Activated T-cell treated with anti-CD3 and anti-CD28 coated beads, Interleukin-2, amount 50 U/mL, for 4 hours (primary cell): ENCODE measurements around the gene QDPR. TPM values are rescaled to one million over a fixed set of nuclear protein-coding genes. Genes with fewer than 3 reads are reported as not detected.
"Not testable (repeated sequence)": the region's sequence is repeated elsewhere in the genome, so short reads cannot be mapped to it uniquely, and the experiment has no call there.

ENCODE experiments used
- ATAC-seq, 2 donors: fragments of 200-7000 bp; cut with Tn5 transposase; one replicate each; pipeline ENCODE4 v1.10.0; 2021
- DNase-seq: peaks from one replicate; pipeline ENCODE4 v3.0.0-alpha.2; 2020
- H3K27me3 Mint-ChIP-seq: one replicate; pipeline ENCODE4 v1.8.0; 2021; ENCODE audit warnings: low read depth, mixed read lengths
- H3K36me3 Mint-ChIP-seq: one replicate; pipeline ENCODE4 v1.8.0; 2022; ENCODE audit warnings: mixed read lengths; ENCODE audit not compliant: insufficient read depth
- H3K4me1 Mint-ChIP-seq: one replicate; pipeline ENCODE4 v1.8.0; 2021; ENCODE audit warnings: low read depth, mixed read lengths
- H3K4me3 Mint-ChIP-seq: one replicate; pipeline ENCODE4 v1.8.0; 2021; ENCODE audit warnings: mild to moderate bottlenecking, moderate library complexity, mixed read lengths
- H3K9me3 Mint-ChIP-seq: one replicate; pipeline ENCODE4 v1.8.0; 2021; ENCODE audit warnings: mixed read lengths
- total RNA-seq, 3 donors: library from RNA; stranded (reverse); gene quantifications; one replicate each; pipeline ENCODE4 v1.2.1, GENCODE V29; 2021

QDPR gene
- total RNA-seq, 3 donors from 2014 or later, result 46.7 to 52.9 (median 52.8) TPM

DNA sequence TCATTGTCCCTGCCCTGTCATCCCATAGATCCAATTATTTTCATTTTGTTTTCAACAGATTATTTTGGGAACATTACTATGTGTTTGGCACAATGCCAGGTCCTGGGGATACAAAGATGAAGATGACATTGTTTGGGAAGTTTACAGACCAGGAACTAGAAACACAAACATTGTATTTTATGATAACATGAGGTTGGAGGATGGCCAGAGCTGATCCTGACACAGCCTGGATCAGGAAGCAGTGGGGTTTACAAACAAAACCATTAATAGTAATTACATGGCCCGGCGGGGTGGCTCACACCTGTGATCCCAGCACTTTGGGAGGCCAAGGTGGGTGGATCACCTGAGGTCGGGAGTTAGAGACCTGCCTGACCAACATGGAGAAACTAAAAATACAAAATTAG is 32.9 kb upstream of the QDPR start:
- DNase-seq (no peak), ATAC-seq (no peak)
- Mint-ChIP-seq H3K36me3 (no peaks in the 10 kb centered on the region), H3K4me3 (no peak overlapping the region), H3K9me3 (no peaks in the 10 kb centered on the region), H3K27me3 (peaks cover 20% of the 10 kb centered on the region), H3K4me1 (no peaks in the 10 kb centered on the region)

DNA sequence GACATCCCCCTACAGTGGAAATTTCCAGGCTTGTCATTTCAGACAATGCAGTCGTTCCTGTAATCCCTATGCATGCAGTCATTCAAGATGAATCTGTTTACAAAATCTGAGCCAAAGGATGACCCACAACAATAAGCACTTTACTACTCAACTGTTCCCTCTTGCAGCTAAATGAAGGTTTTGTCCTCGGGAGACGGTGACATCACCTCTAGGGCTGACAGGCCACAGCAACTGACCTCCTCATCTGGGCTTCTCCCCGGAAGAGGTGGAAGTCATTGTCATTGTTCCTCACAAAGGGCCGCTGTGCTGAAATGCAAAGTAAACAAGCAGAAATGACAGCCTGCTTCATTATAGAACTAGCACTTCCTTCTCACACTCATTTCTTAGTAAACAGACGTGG is 32.3 kb upstream of the QDPR start:
- no peaks in the 10 kb centered on the region for H3K9me3 Mint-ChIP-seq
- H3K4me3 Mint-ChIP-seq, result no peak overlapping the region
- ATAC-seq (no peak), DNase-seq (no peak)
- no peaks in the 10 kb centered on the region for H3K36me3 Mint-ChIP-seq
- no peaks in the 10 kb centered on the region for H3K4me1 Mint-ChIP-seq
- H3K27me3 Mint-ChIP-seq, result peaks cover 20% of the 10 kb centered on the region

DNA sequence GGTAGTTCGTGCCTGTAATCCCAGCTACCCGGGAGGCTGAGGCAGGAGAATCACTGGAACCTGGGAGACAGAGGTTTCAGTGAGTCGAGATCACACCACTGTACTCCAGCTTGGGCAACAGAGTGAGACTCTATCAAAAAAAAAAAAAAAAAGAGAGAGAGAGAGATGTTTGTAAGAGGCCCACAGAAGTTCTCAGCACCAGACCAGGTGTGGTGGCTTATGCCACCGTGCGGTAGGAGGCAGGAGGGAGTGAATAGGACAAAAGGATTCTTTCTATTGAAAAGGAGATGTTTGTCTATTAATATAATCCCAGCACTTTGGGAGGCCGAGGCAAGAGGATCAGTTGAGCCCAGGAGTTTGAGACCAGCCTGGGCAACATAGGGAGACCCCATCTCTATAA is 25.2 kb upstream of the QDPR start:
- H3K36me3 Mint-ChIP-seq, H3K4me1 Mint-ChIP-seq, H3K4me3 Mint-ChIP-seq, ATAC-seq, DNase-seq, H3K27me3 Mint-ChIP-seq, H3K9me3 Mint-ChIP-seq: not testable (repeated sequence)

DNA sequence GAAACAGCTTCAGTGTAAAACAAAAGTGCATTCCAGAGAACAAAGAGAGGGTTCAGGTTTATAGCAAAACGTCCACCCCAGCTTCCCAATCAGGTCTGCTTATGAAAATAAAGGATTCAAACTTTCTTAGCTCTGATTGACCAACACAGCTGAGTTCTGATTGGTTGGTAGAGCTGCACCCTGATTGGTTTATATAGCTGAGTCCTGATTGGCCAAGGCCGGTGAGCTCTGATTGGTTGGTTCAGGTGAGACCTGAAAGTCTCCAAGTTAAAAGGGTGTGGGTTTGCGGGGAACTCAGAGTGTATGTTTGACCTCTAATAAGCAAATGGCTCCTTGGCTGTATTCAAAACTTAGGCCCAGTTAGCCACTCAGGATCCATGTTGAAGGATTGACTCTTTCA is 24.0 kb upstream of the QDPR start:
- no peaks in the 10 kb centered on the region for H3K9me3 Mint-ChIP-seq
- no peaks in the 10 kb centered on the region for H3K4me1 Mint-ChIP-seq
- ATAC-seq, result no peak
- H3K4me3 Mint-ChIP-seq, result no peak overlapping the region
- no peak for DNase-seq
- no peaks in the 10 kb centered on the region for H3K36me3 Mint-ChIP-seq
- peaks cover 9% of the 10 kb centered on the region for H3K27me3 Mint-ChIP-seq

DNA sequence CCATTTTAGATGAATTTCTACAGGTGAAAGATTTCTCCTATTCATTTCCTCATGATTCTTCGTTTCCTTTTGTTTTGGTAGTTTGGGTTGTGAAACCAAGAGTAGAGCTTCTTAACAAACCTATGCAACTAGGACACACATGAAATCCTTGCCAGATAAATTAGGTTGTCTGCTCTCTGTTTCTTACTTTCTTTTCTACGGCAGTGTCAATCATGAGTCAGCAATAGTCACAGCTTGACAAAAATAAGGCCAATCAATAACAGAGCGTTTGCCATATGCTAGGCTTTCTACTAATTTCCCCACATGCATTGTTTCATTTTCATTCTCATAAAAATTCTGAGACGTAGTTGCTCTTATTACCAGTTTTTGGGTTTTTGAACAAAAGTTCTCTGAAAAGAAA is 23.4 kb upstream of the QDPR start:
- Mint-ChIP-seq H3K36me3 (no peaks in the 10 kb centered on the region), H3K4me1 (no peaks in the 10 kb centered on the region), H3K4me3 (no peak overlapping the region), H3K9me3 (no peaks in the 10 kb centered on the region), H3K27me3 (peaks cover 7% of the 10 kb centered on the region)
- DNase-seq (no peak), ATAC-seq (no peak)

DNA sequence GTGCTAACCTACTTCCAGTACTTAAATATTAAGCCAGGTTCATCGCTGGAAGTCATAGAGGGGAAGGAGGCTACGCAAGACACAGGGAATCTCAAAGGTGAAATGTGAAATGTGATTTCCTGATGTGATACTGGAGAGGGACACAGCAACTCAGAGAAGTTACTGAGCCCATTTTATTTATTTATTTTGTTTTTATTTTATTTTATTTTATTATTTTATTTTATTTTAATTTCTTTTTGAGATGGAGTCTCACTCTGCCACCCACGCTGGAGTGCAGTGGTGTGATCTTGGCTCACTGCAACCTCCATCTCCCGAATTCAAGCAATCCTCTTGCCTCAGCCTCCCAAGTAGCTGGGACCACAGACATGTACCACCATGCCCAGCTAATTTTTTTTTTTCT is 22.8 kb upstream of the QDPR start:
- H3K4me3 Mint-ChIP-seq, result no peak overlapping the region
- H3K9me3 Mint-ChIP-seq, result no peaks in the 10 kb centered on the region
- no peaks in the 10 kb centered on the region for H3K36me3 Mint-ChIP-seq
- no peaks in the 10 kb centered on the region for H3K4me1 Mint-ChIP-seq
- DNase-seq, result no peak
- ATAC-seq, result no peak
- peaks cover 4% of the 10 kb centered on the region for H3K27me3 Mint-ChIP-seq

DNA sequence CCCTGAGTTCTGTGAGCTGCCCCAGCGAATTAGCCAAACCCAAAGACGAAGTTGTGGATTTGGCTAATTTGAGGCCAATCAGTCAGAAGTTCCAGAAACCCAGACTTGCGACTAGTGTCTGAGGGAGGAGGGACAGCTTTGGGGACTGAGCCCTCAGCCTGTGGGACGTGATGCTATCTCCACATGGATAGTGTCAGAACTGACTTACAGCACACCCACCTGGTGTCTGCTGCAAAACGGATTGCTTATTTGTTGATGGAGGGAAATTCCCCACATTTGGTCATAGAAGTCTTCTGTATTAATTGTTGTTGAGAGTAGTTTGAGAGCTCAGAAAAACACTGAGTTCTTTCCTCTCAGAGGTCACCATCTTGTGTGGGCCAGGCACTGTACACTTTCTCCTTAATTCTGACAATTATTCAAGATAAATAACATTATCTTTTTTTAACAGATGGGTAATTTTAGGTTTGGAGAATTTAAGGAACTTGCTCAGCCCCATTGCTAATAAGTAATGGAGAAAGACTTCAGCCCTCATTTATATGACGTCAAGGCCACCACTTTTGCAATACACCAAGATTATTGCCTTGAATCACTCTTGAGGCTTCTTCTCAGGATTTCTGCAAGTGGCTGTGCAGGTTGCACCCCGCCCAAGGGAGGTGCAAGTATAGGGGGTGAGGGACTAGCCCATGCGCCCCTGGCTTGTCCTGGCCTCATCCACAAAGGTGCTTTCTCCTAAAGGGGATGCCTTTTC is 19.8 kb upstream of the QDPR start:
- Mint-ChIP-seq H3K4me3 (no peak overlapping the region), H3K27me3 (peaks cover 20% of the 10 kb centered on the region), H3K4me1 (no peaks in the 10 kb centered on the region), H3K36me3 (no peaks in the 10 kb centered on the region), H3K9me3 (no peaks in the 10 kb centered on the region)
- ATAC-seq (no peak), DNase-seq (no peak)

DNA sequence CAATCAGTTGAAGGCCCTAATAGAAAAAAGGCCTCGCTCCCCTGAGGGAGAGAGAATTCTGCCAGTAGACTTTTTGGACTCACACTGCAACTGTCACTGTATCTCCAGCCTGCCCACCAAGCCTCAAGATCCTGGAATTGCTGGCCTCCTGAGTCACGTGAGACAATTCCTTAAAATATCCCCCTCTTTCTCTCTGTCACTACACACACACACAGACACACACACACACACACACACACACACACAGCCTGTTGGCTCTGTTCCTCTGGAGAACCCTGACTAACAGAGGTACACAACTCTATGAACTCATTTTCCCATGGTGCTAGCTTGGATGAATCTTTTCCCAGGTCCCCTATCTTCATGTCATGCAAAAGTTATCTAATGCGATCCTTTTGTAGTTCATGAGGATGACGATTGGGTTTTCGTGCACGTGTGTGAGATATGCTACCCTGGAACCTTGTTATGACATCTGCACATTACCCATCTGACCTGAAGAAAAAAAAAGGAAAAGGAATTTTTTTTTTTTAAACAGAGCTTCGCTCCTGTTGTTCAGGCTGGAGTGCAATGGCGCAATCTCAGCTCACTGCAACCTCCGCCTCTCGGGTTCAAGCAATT is 16.8 kb upstream of the QDPR start:
- H3K4me3 Mint-ChIP-seq, result no peak overlapping the region

DNA sequence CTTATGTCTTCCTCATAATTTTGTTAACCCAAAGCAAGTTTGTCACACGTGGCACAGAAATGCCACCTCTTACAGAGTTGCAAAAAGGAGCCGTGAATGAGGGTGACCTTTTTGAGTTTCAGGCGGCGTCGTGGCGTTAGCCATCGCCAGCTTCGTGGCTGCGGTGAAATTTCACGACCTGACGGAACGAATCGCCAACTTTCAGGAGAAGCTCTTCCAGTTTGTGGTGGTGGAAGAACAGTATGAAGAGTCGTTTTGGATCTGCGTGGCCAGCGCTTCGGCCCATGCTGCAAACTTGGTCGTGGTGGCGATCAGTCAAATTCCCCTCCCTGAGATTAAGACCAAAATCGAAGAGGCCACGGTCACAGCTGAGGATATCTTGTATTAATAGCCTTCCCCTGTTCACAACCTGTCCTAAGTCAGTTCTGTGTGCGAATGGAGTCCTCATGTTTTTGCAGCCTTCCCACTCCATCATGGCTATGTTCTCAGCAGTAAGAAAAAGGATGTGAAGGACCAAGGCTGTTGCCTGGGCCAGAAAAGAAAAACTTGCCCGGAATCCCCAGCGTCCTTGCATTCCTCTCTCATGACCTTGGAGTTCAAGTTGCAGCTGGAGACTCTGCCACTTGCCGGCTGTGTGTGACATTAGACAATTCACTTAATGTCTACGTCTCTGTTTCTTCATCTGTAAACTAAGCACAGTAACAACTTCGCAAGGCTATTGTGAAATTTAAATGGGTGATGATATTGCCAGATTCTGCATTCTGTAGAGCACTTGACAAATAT is 15.0 kb upstream of the QDPR start:
- DNase-seq (no peak), ATAC-seq (no peak)
- peaks cover 32% of the 10 kb centered on the region for H3K27me3 Mint-ChIP-seq
- H3K9me3 Mint-ChIP-seq, result no peaks in the 10 kb centered on the region
- H3K4me3 Mint-ChIP-seq, result no peak overlapping the region
- H3K4me1 Mint-ChIP-seq, result no peaks in the 10 kb centered on the region
- H3K36me3 Mint-ChIP-seq, result no peaks in the 10 kb centered on the region

More for the DNA sequence above, 16.8 kb upstream of the QDPR start:
- Mint-ChIP-seq H3K36me3 (no peaks in the 10 kb centered on the region), H3K27me3 (peaks cover 29% of the 10 kb centered on the region), H3K4me1 (no peaks in the 10 kb centered on the region), H3K9me3 (no peaks in the 10 kb centered on the region)
- ATAC-seq, result no peak
- no peak for DNase-seq

DNA sequence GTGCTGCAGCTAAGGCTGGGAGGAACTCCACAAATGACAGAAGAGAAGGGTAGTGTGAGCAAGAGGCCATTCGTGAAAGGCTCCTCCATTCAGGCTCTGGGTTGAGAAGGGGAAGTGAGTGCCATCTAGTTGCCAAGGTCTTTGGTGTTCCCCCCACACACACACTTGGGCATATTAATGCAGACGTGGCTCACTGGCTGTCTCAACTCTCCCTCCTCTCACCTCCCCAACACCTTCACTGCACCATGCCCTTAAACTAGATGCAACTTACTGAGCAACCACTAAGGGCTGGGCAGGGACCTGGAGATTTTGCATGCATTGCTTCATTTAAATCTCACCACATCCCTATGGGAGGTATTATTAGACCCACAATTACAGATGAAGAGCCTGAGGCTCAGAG is 11.8 kb upstream of the QDPR start:
- ATAC-seq, result no peak
- no peak overlapping the region for H3K4me3 Mint-ChIP-seq
- DNase-seq, result no peak
- H3K36me3 Mint-ChIP-seq, result no peaks in the 10 kb centered on the region
- H3K27me3 Mint-ChIP-seq, result peaks cover 30% of the 10 kb centered on the region
- H3K4me1 Mint-ChIP-seq, result no peaks in the 10 kb centered on the region
- no peaks in the 10 kb centered on the region for H3K9me3 Mint-ChIP-seq

DNA sequence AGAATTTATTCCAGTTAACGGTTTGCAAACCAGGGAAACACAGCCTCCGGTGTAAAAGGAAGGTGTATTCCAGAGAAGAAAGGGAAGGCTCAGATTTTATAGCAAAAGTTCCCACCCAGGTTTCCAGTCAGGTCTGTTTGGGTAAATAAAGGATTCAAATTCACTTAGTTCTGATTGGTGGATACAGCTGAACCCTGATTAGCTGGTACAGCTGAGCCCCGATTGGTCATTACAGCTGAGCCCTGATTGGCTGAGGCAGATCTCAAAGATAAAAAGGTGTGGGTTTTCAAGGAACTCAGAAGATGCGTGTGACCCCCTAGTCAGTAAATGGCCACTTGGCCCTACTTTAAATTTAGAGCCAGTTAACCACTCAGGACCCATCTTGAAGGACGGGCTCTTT is 9.7 kb upstream of the QDPR start:
- Mint-ChIP-seq H3K36me3 (no peaks in the 10 kb centered on the region), H3K4me3 (no peak overlapping the region), H3K9me3 (no peaks in the 10 kb centered on the region), H3K27me3 (peaks cover 24% of the 10 kb centered on the region), H3K4me1 (no peaks in the 10 kb centered on the region)
- no peak for ATAC-seq
- no peak for DNase-seq

DNA sequence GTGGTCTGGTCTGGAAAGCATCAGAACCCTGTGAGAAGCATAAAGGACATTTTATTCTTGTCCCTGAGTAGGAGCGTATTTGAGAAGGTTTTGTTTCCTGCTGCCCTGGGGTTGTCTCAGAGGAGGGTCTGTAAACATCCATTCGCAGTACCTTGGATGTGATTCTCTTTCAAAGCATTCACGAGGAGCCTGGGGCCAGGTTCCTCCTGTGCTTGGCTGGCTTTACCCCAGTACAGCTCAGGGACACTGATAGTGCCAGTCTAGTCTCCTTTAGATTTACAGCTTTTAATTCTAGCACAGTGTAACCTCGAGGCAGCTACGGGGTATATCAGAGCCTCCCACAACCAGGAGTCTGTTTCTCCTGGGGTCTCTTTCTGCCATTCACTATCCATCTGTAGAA is 5.8 kb upstream of the QDPR start:
- H3K27me3 Mint-ChIP-seq, result peaks cover 18% of the 10 kb centered on the region
- no peak overlapping the region for H3K4me3 Mint-ChIP-seq
- H3K9me3 Mint-ChIP-seq, result no peaks in the 10 kb centered on the region
- no peaks in the 10 kb centered on the region for H3K36me3 Mint-ChIP-seq
- ATAC-seq, result no peak
- peaks cover 3% of the 10 kb centered on the region for H3K4me1 Mint-ChIP-seq
- DNase-seq, result no peak

DNA sequence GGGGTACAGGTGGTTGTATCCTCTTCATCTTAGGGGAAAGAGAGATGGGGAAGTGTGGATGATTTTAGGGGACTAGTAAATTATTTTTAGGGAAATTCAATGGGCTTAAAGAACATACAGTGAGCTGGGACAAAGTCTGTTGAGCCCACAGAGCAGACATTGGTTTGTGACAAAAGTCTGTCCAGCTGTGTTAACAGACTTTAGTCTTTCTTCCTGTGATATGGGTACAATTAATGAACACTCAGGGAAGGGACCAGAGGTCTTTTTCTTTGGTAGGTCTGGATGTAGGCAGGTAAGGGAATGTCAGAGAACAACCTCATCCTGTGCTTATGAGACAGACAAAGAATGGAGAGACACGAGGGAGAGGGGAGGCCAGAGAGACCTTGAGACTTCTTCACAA is 5.1 kb upstream of the QDPR start:
- Mint-ChIP-seq H3K27me3 (peaks cover 18% of the 10 kb centered on the region), H3K9me3 (no peaks in the 10 kb centered on the region), H3K4me3 (no peak overlapping the region), H3K36me3 (no peaks in the 10 kb centered on the region), H3K4me1 (peaks cover 7% of the 10 kb centered on the region)
- ATAC-seq, result no peak
- DNase-seq, result no peak

DNA sequence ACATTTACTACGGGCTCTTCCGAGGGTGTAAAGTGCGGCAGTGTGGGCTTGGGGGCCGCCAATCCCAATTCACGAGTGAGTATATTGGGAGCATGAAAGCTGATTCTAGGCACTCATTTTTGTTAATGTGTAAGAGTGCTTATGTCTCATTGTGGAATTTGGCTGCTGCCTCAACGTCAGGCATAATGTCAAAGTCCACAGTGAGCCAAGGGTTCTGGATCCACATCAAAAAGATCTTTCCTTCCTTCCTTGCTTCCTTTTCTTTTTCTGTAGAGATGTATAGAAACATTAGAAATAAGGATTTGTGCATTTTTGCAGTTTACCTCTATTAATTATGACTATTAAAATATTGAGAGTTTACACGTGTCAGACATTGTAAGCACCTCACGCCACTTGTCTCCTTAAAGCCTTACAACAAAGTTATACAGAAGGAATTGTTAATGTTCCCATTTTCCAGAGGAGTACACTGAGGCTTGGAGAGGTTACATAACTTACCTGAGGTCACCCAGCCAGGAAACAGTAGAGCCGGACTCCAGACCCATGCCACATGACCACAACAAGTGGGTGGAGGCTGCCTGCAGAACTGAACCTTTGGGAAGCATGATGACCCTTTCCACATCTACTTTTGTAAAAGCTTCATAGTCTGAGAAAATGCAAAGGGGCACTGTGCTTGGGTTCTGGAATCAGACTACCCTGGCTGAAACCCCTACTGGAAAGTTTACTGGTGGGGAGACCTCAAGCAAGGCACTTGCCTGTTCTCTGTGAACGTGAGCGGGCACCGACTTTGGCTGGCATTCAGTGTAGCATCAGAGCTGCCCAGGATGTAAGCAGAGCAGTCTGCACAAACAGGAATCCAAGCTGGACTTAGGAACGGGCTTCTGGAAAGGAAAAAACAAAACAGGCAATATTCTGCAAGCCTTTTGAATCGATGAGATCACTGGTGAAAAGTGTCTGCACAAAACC is 3.8 kb upstream of the QDPR start:
- ATAC-seq (no peak), DNase-seq (no peak)
- Mint-ChIP-seq H3K36me3 (peaks cover 1% of the 10 kb centered on the region), H3K27me3 (peaks cover 18% of the 10 kb centered on the region), H3K4me1 (peaks cover 13% of the 10 kb centered on the region), H3K4me3 (no peak overlapping the region), H3K9me3 (no peaks in the 10 kb centered on the region)
